Measurements from ENCODE around the gene CAMK2N2.

CAMK2N2 gene

DNA sequence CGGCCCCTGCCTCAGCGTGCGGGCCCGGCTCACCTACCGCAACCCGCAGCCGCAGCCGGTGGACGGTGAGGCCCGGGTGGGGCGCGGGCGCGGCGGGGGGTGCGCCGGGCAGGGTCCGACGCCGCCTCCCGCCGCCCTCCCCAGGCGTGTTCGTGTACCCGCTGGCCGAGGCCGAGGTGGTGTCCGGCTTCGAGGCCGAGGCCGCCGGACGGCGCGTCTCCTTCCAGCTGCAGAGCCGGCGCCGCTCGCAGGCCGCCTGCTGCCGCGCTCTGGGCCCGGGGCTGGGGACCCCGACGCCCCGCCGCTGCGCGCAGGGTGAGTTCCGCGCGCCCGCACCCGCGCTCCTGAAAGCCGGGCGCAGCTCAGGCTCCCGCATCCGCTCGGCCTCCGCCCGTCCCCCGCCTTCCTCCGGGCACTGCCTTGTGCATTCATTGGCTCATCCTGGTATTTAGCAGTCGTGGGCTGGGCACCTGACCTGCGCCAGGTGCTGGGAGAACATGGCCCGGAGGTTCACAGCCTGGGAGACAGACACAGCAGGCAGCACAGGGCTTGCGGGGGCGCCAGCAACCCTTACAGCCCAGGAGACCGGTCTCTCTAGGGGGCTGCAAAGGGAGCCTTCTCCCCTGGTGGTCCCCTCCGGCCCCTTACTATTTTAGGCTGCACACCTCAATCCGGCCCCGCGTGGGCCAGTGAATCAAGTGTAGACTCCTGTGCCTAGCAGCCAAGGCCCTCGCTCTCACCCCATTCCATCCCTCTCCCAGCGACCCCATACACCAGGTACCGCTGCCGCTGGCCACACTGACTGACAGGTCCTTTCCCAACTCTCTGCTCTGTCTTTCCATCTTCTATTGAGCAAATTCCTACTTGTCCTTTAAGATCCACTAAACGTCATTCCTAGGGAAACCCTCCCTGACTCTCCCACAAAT, 30.5 kb downstream of the CAMK2N2 start:
- Histone ChIP-seq H3K27me3 (replicated peaks; ENCODE audit: control insufficient read depth, insufficient read depth, low read length) (no peaks in the 10 kb centered on the region; the same call in 1 of the 2 replicates), H3K4me3 (replicated peaks; ENCODE audit: low read depth, low read length) (no peak overlapping the region), H3K36me3 (ENCODE audit: control insufficient read depth, insufficient read depth, low read length) (no peaks in the 10 kb centered on the region)
- no peak for DNase-seq (ENCODE audit: extremely low read depth, insufficient read length)
- TF ChIP-seq, protein P1, sequence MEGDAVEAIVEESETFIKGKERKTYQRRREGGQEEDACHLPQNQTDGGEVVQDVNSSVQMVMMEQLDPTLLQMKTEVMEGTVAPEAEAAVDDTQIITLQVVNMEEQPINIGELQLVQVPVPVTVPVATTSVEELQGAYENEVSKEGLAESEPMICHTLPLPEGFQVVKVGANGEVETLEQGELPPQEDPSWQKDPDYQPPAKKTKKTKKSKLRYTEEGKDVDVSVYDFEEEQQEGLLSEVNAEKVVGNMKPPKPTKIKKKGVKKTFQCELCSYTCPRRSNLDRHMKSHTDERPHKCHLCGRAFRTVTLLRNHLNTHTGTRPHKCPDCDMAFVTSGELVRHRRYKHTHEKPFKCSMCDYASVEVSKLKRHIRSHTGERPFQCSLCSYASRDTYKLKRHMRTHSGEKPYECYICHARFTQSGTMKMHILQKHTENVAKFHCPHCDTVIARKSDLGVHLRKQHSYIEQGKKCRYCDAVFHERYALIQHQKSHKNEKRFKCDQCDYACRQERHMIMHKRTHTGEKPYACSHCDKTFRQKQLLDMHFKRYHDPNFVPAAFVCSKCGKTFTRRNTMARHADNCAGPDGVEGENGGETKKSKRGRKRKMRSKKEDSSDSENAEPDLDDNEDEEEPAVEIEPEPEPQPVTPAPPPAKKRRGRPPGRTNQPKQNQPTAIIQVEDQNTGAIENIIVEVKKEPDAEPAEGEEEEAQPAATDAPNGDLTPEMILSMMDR (IDR thresholded peaks at IDR 0.05; ENCODE audit: insufficient read depth, low read length, poor library complexity, severe bottlenecking), result no peak

DNA sequence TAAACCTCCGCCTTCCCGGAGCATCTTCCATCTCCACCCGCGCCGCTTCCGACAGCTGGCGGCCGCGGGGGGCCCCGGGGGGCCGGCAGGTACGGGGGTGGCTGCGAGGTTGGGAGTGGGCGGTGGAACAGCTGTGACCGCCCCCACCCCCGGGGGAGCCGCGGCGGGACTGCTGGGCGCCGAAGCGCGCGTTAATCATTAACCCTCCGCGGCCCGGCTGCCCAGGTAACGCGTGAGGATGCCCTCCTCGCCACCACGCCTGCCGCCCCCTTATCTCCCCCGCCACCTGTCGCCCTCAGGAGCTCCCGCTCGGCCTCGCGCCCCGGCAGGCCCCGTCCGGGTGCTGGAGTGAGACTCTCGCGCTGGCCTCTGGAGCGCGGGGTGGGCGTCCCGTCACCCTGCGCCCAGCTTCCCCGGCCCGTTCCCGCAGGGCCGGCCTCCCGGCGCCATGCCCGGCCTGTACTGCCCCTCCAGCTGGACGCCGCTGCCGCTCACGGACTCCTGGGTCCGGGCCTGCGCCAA, 31.2 kb downstream of the CAMK2N2 start:
- TF ChIP-seq, protein P1 (IDR thresholded peaks at IDR 0.05; ENCODE audit: insufficient read depth, low read length, poor library complexity, severe bottlenecking), result no peak
- Histone ChIP-seq H3K4me3 (replicated peaks; ENCODE audit: low read depth, low read length) (peak overlapping the region; percentile 50), H3K36me3 (ENCODE audit: control insufficient read depth, insufficient read depth, low read length) (no peaks in the 10 kb centered on the region), H3K27me3 (replicated peaks; ENCODE audit: control insufficient read depth, insufficient read depth, low read length) (no peaks in the 10 kb centered on the region; the same call in 1 of the 2 replicates)
- DNase-seq (ENCODE audit: extremely low read depth, insufficient read length), result no peak

DNA sequence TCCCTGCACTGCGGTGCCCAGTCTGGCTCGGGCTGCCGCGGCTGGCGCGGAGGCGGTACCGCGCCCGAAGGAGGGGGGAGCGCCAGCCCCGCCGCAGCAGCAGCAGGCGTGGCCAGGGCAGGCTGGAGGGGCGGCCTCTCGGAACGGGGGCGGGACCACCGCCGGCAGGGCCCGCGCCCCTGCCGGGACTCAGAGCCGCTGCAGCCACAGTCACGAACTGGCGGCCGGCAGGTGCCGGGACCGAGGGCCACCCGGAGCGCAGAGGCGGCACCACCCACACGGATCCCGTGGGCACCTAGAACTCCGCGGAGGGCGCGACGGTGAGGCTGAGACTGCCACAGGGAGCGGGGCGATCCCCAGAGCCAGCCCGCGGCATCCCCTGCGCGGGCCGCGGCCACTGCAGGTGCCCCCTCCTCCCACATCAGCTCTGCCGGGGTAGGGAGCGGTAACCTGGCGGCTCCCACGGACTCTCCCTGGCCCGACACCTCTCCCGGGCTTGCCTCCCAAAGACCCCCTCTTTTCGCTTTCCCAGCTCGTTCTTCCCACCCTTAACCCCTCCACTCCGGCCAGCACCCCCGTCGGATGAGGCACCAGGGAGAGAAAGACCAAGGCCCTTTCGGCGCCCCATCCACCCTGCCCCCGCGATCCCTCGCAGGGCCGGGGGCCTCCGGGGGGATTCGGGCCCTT, 31.8 kb downstream of the CAMK2N2 start, which contains the start of gene VWA5B2:
Gene VWA5B2 (plus strand): TSS at position 192 of the 687 bp plus-strand sequence. CDS start 944 bp downstream, outside the sequence.
- TF ChIP-seq, protein P1 (IDR thresholded peaks at IDR 0.05; ENCODE audit: insufficient read depth, low read length, poor library complexity, severe bottlenecking), result peak; percentile 5
- no peaks in the 10 kb centered on the region for H3K36me3 ChIP-seq (ENCODE audit: control insufficient read depth, insufficient read depth, low read length)
- no peaks in the 10 kb centered on the region; the same call in 1 of the 2 replicates for H3K27me3 ChIP-seq (replicated peaks; ENCODE audit: control insufficient read depth, insufficient read depth, low read length)
- peak within 1 kb of the TSS; percentile 50 for H3K4me3 ChIP-seq (replicated peaks; ENCODE audit: low read depth, low read length)
- peak; percentile 79 for DNase-seq (ENCODE audit: extremely low read depth, insufficient read length)

DNA sequence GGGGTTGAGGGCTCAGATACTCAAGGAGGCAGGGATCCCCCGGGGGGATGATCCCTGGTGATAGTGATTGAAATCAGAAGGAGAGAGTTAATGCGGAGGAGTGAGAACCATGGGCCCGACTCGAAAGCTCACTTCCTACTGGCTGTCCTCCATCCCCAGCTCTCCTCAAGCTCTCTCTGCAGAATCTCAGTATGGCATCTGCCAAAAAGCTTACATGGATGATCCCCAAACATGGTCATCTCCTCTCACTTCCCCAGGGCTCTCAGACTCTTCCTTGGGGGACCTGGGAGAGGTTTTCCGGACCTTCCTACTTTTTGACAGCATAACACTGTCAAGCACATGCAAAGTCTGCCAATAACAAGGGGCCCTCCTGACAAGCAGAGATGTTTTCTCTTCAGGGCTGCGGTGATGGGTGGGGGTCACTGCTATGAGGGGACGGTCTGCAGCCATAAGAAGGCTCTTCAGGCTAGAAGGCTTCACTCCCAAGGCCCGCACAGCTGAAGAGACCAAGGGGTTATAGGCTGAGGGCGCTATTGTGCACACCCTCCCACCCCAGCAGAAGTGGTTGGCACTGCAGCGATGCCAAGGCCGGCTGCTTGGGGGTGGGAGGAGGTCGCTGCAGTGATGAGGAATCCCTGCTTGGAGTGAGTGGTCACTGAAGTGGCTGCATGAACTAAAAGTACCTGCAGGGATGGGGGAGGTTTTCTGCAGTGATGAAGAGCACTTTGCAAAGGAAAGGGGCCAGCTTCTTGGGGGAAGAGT, 32.8 kb downstream of the CAMK2N2 start:
- DNase-seq (ENCODE audit: extremely low read depth, insufficient read length), result no peak
- Histone ChIP-seq H3K27me3 (replicated peaks; ENCODE audit: control insufficient read depth, insufficient read depth, low read length) (no peaks in the 10 kb centered on the region; the same call in 1 of the 2 replicates), H3K4me3 (replicated peaks; ENCODE audit: low read depth, low read length) (no peak overlapping the region; the same call in 1 of the 2 replicates), H3K36me3 (ENCODE audit: control insufficient read depth, insufficient read depth, low read length) (no peaks in the 10 kb centered on the region)
- TF ChIP-seq, protein P1 (IDR thresholded peaks at IDR 0.05; ENCODE audit: insufficient read depth, low read length, poor library complexity, severe bottlenecking), result no peak

DNA sequence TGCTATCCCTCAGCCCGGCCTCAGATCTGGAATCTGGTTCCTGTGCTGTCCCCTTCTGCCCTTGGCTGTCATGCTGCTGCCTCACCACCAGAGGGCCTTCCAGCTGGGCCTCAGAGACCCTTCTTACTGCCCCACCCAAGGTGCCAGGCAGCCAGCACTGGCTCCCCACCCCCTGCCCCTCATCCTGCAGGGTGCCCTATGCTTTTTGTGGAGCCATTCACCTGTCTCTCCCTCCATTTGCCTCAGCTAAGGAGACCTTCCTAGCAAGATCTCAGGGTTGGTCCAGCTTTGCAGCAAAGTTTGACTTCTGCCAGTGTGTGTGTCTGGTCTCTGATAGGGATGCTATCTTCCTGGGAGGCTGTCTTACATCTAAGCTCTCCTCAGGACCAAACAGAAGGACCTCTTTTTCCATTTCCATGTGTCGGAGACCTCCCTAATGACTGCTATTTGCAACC, 33.8 kb downstream of the CAMK2N2 start:
- H3K27me3 ChIP-seq (replicated peaks; ENCODE audit: control insufficient read depth, insufficient read depth, low read length), result no peaks in the 10 kb centered on the region; the same call in 1 of the 2 replicates
- TF ChIP-seq, protein P1 (IDR thresholded peaks at IDR 0.05; ENCODE audit: insufficient read depth, low read length, poor library complexity, severe bottlenecking), result peak; percentile 97

More for the DNA sequence above, 33.8 kb downstream of the CAMK2N2 start:
- Histone ChIP-seq H3K4me3 (replicated peaks; ENCODE audit: low read depth, low read length) (no peak overlapping the region), H3K36me3 (ENCODE audit: control insufficient read depth, insufficient read depth, low read length) (no peaks in the 10 kb centered on the region)
- DNase-seq (ENCODE audit: extremely low read depth, insufficient read length), result no peak
